ENCODE results near the gene GUCY1A2. TPM values are rescaled to one million over a fixed set of nuclear protein-coding genes. Genes with fewer than 3 reads are reported as not detected.
A peak's percentile ranks its signal among the peaks of the same experiment; 100 is the strongest.

GUCY1A2 gene
- total and polyA plus RNA-seq, 2 experiments from 2014 or later = 0.15 to 0.54 TPM

GRCh38 chr11:106656646-106657045 is 361.6 kb downstream of the GUCY1A2 start:
- H3K4me2 ChIP-seq (ENCODE audit: unreplicated experiment) = no peak overlapping the region
- H2AFZ ChIP-seq = no peak overlapping the region
- no peak overlapping the region for H3K4me3 ChIP-seq
- H3K9me2 ChIP-seq (ENCODE audit: insufficient read depth) = no peaks in the 10 kb centered on the region
- H3F3A ChIP-seq (ENCODE audit: insufficient read depth) = no peaks in the 10 kb centered on the region
- in situ Hi-C loops (cut with MboI) = no loop called here
- TF ChIP-seq EZH2 (IDR thresholded peaks at IDR 0.05; ENCODE audit: insufficient read depth, poor library complexity, severe bottlenecking) = no peak
- no peak for TF ChIP-seq EZH2phosphoT487 (IDR thresholded peaks at IDR 0.05; ENCODE audit: insufficient read depth, low read depth)
- H3K9ac ChIP-seq = no peak overlapping the region
- no peaks in the 10 kb centered on the region for H3K4me1 ChIP-seq (ENCODE audit: insufficient read depth)
- H3K9me3 ChIP-seq (ENCODE audit: low read depth) = no peaks in the 10 kb centered on the region
- WGBS, 2 experiments (ENCODE audit: low coverage in 1 of 2, low lambda C conversion rate in 2 of 2, missing lambda C conversion rate in 2 of 2) = 9 to 14% methylated on average over 1 of the region's 1 CpG
- H4K20me1 ChIP-seq (ENCODE audit: insufficient read depth) = no peaks in the 10 kb centered on the region
- 0 out of 2 replicates have a peak, but pooled peaks cover 6% of the 10 kb centered on the region for H3K27me3 ChIP-seq (replicated peaks; ENCODE audit: insufficient read depth)
- no peaks in the 10 kb centered on the region for H3K36me3 ChIP-seq (ENCODE audit: low read depth)
- H3K27ac ChIP-seq = no peak overlapping the region
- H3K79me2 ChIP-seq (ENCODE audit: insufficient read depth) = no peaks in the 10 kb centered on the region
- peak; percentile 21 for DNase-seq

- in situ Hi-C loops (cut with MboI) = no loop called here
- no peaks in the 10 kb centered on the region for H3K36me3 ChIP-seq (ENCODE audit: low read depth)
- no peaks in the 10 kb centered on the region for H3K9me3 ChIP-seq (ENCODE audit: low read depth)
- no peak overlapping the region for H3K9ac ChIP-seq
- H3K4me3 ChIP-seq = no peak overlapping the region
- H3K4me2 ChIP-seq (ENCODE audit: unreplicated experiment) = no peak overlapping the region
- DNase-seq = peak; percentile 14
- no peaks in the 10 kb centered on the region for H3K79me2 ChIP-seq (ENCODE audit: insufficient read depth)
- H3K27me3 ChIP-seq (replicated peaks; ENCODE audit: insufficient read depth) = no peaks in the 10 kb centered on the region
- no peak overlapping the region for H2AFZ ChIP-seq
- H3K9me2 ChIP-seq (ENCODE audit: insufficient read depth) = no peaks in the 10 kb centered on the region
- 21 to 35% methylated on average over 1 of the region's 1 CpG for WGBS, 2 experiments (ENCODE audit: low coverage in 1 of 2, low lambda C conversion rate in 2 of 2, missing lambda C conversion rate in 2 of 2)
- H3F3A ChIP-seq (ENCODE audit: insufficient read depth) = no peaks in the 10 kb centered on the region
- no peaks in the 10 kb centered on the region for H4K20me1 ChIP-seq (ENCODE audit: insufficient read depth)
- no peak overlapping the region for H3K27ac ChIP-seq
- no peaks in the 10 kb centered on the region for H3K4me1 ChIP-seq (ENCODE audit: insufficient read depth)
- TF ChIP-seq EZH2phosphoT487 (IDR thresholded peaks at IDR 0.05; ENCODE audit: insufficient read depth, low read depth) (no peak), EZH2 (IDR thresholded peaks at IDR 0.05; ENCODE audit: insufficient read depth, poor library complexity, severe bottlenecking) (no peak)
Observed at GRCh38 chr11:106644824-106645223, 373.5 kb downstream of the GUCY1A2 start.

- no peaks in the 10 kb centered on the region for H3F3A ChIP-seq (ENCODE audit: insufficient read depth)
- no peaks in the 10 kb centered on the region for H4K20me1 ChIP-seq (ENCODE audit: insufficient read depth)
- no peaks in the 10 kb centered on the region for H3K9me2 ChIP-seq (ENCODE audit: insufficient read depth)
- in situ Hi-C loops (cut with MboI) = no loop called here
- H3K27ac ChIP-seq = no peak overlapping the region
- H3K79me2 ChIP-seq (ENCODE audit: insufficient read depth) = no peaks in the 10 kb centered on the region
- H2AFZ ChIP-seq = no peak overlapping the region
- no peaks in the 10 kb centered on the region for H3K36me3 ChIP-seq (ENCODE audit: low read depth)
- no peak overlapping the region for H3K4me2 ChIP-seq (ENCODE audit: unreplicated experiment)
- no peak overlapping the region for H3K4me3 ChIP-seq
- H3K4me1 ChIP-seq (ENCODE audit: insufficient read depth) = no peaks in the 10 kb centered on the region
- H3K27me3 ChIP-seq (replicated peaks; ENCODE audit: insufficient read depth) = no peaks in the 10 kb centered on the region
- DNase-seq = no peak
- H3K9me3 ChIP-seq (ENCODE audit: low read depth) = no peaks in the 10 kb centered on the region
- H3K9ac ChIP-seq = no peak overlapping the region
- TF ChIP-seq EZH2 (IDR thresholded peaks at IDR 0.05; ENCODE audit: insufficient read depth, poor library complexity, severe bottlenecking) (no peak), EZH2phosphoT487 (IDR thresholded peaks at IDR 0.05; ENCODE audit: insufficient read depth, low read depth) (no peak)
- WGBS, 2 experiments (ENCODE audit: low coverage in 1 of 2, low lambda C conversion rate in 2 of 2, missing lambda C conversion rate in 2 of 2) = 8% methylated on average over 1 of the region's 1 CpG
Observed at GRCh38 chr11:106642331-106642730, 375.9 kb downstream of the GUCY1A2 start.

- Histone ChIP-seq H3K27me3 (replicated peaks; ENCODE audit: insufficient read depth) (no peaks in the 10 kb centered on the region), H3K27ac (no peak overlapping the region), H3K9ac (no peak overlapping the region), H3K4me1 (ENCODE audit: insufficient read depth) (no peaks in the 10 kb centered on the region), H3K9me2 (ENCODE audit: insufficient read depth) (no peaks in the 10 kb centered on the region), H3K36me3 (ENCODE audit: low read depth) (no peaks in the 10 kb centered on the region), H4K20me1 (ENCODE audit: insufficient read depth) (no peaks in the 10 kb centered on the region), H3K9me3 (ENCODE audit: low read depth) (no peaks in the 10 kb centered on the region), H3K4me2 (ENCODE audit: unreplicated experiment) (no peak overlapping the region), H3K4me3 (no peak overlapping the region), H2AFZ (no peak overlapping the region), H3K79me2 (ENCODE audit: insufficient read depth) (no peaks in the 10 kb centered on the region), H3F3A (ENCODE audit: insufficient read depth) (no peaks in the 10 kb centered on the region)
- in situ Hi-C loops (cut with MboI) = no loop called here
- DNase-seq = no peak
- WGBS, 2 experiments (ENCODE audit: low coverage in 1 of 2, low lambda C conversion rate in 2 of 2, missing lambda C conversion rate in 2 of 2) = 44 to 48% methylated on average over 3 of the region's 3 CpGs
- TF ChIP-seq EZH2 (IDR thresholded peaks at IDR 0.05; ENCODE audit: insufficient read depth, poor library complexity, severe bottlenecking) = no peak
- no peak for TF ChIP-seq EZH2phosphoT487 (IDR thresholded peaks at IDR 0.05; ENCODE audit: insufficient read depth, low read depth)
Observed at GRCh38 chr11:106632283-106632682, 386.0 kb downstream of the GUCY1A2 start.

GRCh38 chr11:106627694-106628093 is 390.6 kb downstream of the GUCY1A2 start:
- H3F3A ChIP-seq (ENCODE audit: insufficient read depth) = no peaks in the 10 kb centered on the region
- H3K9ac ChIP-seq = no peak overlapping the region
- no peak overlapping the region for H3K4me3 ChIP-seq
- no peak overlapping the region for H2AFZ ChIP-seq
- no peak for DNase-seq
- H3K4me2 ChIP-seq (ENCODE audit: unreplicated experiment) = no peak overlapping the region
- no peaks in the 10 kb centered on the region for H3K36me3 ChIP-seq (ENCODE audit: low read depth)
- H3K27me3 ChIP-seq (replicated peaks; ENCODE audit: insufficient read depth) = no peaks in the 10 kb centered on the region
- H3K27ac ChIP-seq = no peak overlapping the region
- no peaks in the 10 kb centered on the region for H3K79me2 ChIP-seq (ENCODE audit: insufficient read depth)
- H3K9me2 ChIP-seq (ENCODE audit: insufficient read depth) = no peaks in the 10 kb centered on the region
- H4K20me1 ChIP-seq (ENCODE audit: insufficient read depth) = no peaks in the 10 kb centered on the region
- in situ Hi-C loops (cut with MboI) = no loop called here
- 57 to 65% methylated on average over 6 of the region's 6 CpGs for WGBS, 2 experiments (ENCODE audit: low coverage in 1 of 2, low lambda C conversion rate in 2 of 2, missing lambda C conversion rate in 2 of 2)
- TF ChIP-seq EZH2 (IDR thresholded peaks at IDR 0.05; ENCODE audit: insufficient read depth, poor library complexity, severe bottlenecking) (no peak), EZH2phosphoT487 (IDR thresholded peaks at IDR 0.05; ENCODE audit: insufficient read depth, low read depth) (no peak)
- no peaks in the 10 kb centered on the region for H3K4me1 ChIP-seq (ENCODE audit: insufficient read depth)
- no peaks in the 10 kb centered on the region for H3K9me3 ChIP-seq (ENCODE audit: low read depth)

All from GM23248 (cell line).